Measurements from ENCODE around the gene ABCC4. TPM values are rescaled to one million over a fixed set of nuclear protein-coding genes. Genes with fewer than 3 reads are reported as not detected.

The ABCC4 gene
- polyA plus RNA-seq, 1 donor from 2014 or later, result 2.4 TPM

DNA sequence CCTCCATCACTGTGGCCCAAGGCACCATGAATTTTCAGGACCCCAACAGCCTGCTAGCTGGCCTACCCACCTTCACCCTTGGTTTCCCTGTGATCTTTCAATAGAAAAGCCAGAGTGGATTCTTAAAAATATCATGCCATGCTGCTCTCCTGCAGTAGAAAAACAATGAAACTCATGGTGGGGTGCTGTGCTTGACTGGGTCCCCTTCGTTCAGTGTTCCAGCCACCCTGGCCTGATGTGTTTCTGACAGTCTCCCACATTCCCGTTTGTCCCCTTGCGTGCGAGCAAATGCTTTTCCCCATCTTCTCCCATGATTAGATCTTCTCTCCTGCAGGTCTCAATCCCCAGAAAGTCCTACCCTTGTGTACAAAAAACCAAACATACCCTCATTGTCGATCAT, 43.2 kb downstream of the ABCC4 start:
- Histone ChIP-seq H3K79me2 (replicated peaks; ENCODE audit: insufficient read depth, low read length) (no peaks in the 10 kb centered on the region), H3K4me2 (ENCODE audit: low read length) (no peak overlapping the region), H3K9ac (ENCODE audit: low read length) (no peak overlapping the region), H3K9me2 (ENCODE audit: insufficient read depth, low read length) (no peaks in the 10 kb centered on the region), H3K9me3 (ENCODE audit: low read length) (no peaks in the 10 kb centered on the region), H3K27ac (ENCODE audit: low read length) (no peak overlapping the region), H2AFZ (ENCODE audit: low read depth, low read length) (no peak overlapping the region), H3K4me3 (ENCODE audit: low read length) (no peak overlapping the region), H3K36me3 (ENCODE audit: insufficient read depth, low read length) (no peaks in the 10 kb centered on the region), H4K20me1 (ENCODE audit: insufficient read depth) (no peaks in the 10 kb centered on the region), H3F3A (ENCODE audit: insufficient read depth, low read length, poor library complexity, severe bottlenecking) (no peaks in the 10 kb centered on the region), H3K27me3 (ENCODE audit: insufficient read depth, low read depth, low read length) (no peaks in the 10 kb centered on the region)
- TF ChIP-seq RAD21 (conservative IDR thresholded peaks at IDR 0.05) (no peak), EP300 (conservative IDR thresholded peaks at IDR 0.05; ENCODE audit: poor library complexity, severe bottlenecking) (no peak), TAF1 (IDR thresholded peaks at IDR 0.05; ENCODE audit: low read depth) (no peak), EZH2 (IDR thresholded peaks at IDR 0.05; ENCODE audit: borderline replicate concordance, insufficient read depth, low read length, poor library complexity, severe bottlenecking) (no peak), MXI1 (conservative IDR thresholded peaks at IDR 0.05; ENCODE audit: poor library complexity, severe bottlenecking) (no peak), POLR2AphosphoS5 (IDR thresholded peaks at IDR 0.05) (no peak), SMC3 (conservative IDR thresholded peaks at IDR 0.05; ENCODE audit: poor library complexity) (no peak)
- TF ChIP-seq, protein P1, sequence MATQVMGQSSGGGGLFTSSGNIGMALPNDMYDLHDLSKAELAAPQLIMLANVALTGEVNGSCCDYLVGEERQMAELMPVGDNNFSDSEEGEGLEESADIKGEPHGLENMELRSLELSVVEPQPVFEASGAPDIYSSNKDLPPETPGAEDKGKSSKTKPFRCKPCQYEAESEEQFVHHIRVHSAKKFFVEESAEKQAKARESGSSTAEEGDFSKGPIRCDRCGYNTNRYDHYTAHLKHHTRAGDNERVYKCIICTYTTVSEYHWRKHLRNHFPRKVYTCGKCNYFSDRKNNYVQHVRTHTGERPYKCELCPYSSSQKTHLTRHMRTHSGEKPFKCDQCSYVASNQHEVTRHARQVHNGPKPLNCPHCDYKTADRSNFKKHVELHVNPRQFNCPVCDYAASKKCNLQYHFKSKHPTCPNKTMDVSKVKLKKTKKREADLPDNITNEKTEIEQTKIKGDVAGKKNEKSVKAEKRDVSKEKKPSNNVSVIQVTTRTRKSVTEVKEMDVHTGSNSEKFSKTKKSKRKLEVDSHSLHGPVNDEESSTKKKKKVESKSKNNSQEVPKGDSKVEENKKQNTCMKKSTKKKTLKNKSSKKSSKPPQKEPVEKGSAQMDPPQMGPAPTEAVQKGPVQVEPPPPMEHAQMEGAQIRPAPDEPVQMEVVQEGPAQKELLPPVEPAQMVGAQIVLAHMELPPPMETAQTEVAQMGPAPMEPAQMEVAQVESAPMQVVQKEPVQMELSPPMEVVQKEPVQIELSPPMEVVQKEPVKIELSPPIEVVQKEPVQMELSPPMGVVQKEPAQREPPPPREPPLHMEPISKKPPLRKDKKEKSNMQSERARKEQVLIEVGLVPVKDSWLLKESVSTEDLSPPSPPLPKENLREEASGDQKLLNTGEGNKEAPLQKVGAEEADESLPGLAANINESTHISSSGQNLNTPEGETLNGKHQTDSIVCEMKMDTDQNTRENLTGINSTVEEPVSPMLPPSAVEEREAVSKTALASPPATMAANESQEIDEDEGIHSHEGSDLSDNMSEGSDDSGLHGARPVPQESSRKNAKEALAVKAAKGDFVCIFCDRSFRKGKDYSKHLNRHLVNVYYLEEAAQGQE (IDR thresholded peaks at IDR 0.05; ENCODE audit: borderline replicate concordance), result no peak
- TF ChIP-seq, protein P2, sequence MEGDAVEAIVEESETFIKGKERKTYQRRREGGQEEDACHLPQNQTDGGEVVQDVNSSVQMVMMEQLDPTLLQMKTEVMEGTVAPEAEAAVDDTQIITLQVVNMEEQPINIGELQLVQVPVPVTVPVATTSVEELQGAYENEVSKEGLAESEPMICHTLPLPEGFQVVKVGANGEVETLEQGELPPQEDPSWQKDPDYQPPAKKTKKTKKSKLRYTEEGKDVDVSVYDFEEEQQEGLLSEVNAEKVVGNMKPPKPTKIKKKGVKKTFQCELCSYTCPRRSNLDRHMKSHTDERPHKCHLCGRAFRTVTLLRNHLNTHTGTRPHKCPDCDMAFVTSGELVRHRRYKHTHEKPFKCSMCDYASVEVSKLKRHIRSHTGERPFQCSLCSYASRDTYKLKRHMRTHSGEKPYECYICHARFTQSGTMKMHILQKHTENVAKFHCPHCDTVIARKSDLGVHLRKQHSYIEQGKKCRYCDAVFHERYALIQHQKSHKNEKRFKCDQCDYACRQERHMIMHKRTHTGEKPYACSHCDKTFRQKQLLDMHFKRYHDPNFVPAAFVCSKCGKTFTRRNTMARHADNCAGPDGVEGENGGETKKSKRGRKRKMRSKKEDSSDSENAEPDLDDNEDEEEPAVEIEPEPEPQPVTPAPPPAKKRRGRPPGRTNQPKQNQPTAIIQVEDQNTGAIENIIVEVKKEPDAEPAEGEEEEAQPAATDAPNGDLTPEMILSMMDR (IDR thresholded peaks at IDR 0.05; ENCODE audit: poor library complexity, severe bottlenecking), result no peak

DNA sequence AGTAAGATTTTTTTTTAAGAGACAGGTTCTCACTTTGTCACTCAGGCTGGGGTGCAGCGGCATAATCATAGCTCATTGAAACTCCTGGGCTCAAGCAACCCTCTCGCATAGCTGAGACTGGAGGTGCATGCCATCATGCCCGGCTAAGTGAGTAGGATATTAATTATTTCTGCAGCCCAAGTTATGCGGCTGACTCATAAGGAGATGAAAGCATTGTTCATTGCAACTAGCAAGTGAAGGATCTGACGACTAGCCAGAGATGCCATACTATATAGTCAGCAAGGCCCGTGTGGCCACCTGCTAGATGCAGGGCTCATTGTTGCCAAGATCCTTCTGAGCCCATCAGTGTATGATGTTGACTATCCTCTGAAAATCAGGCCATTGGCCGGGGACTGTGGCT, 45.2 kb downstream of the ABCC4 start:
- H3K27me3 ChIP-seq (ENCODE audit: insufficient read depth, low read depth, low read length), result no peaks in the 10 kb centered on the region
- no peaks in the 10 kb centered on the region for H3K9me2 ChIP-seq (ENCODE audit: insufficient read depth, low read length)
- no peaks in the 10 kb centered on the region for H4K20me1 ChIP-seq (ENCODE audit: insufficient read depth)
- H2AFZ ChIP-seq (ENCODE audit: low read depth, low read length), result no peak overlapping the region
- no peak overlapping the region for H3K9ac ChIP-seq (ENCODE audit: low read length)
- no peak overlapping the region for H3K27ac ChIP-seq (ENCODE audit: low read length)
- TF ChIP-seq TAF1 (IDR thresholded peaks at IDR 0.05; ENCODE audit: low read depth) (no peak), EZH2 (IDR thresholded peaks at IDR 0.05; ENCODE audit: borderline replicate concordance, insufficient read depth, low read length, poor library complexity, severe bottlenecking) (no peak), SMC3 (conservative IDR thresholded peaks at IDR 0.05; ENCODE audit: poor library complexity) (no peak), RAD21 (conservative IDR thresholded peaks at IDR 0.05) (no peak), MXI1 (conservative IDR thresholded peaks at IDR 0.05; ENCODE audit: poor library complexity, severe bottlenecking) (no peak), EP300 (conservative IDR thresholded peaks at IDR 0.05; ENCODE audit: poor library complexity, severe bottlenecking) (no peak), POLR2AphosphoS5 (IDR thresholded peaks at IDR 0.05) (no peak)
- TF ChIP-seq, protein P2 (IDR thresholded peaks at IDR 0.05; ENCODE audit: poor library complexity, severe bottlenecking), result no peak
- TF ChIP-seq, protein P1 (IDR thresholded peaks at IDR 0.05; ENCODE audit: borderline replicate concordance), result no peak
- no peaks in the 10 kb centered on the region for H3K9me3 ChIP-seq (ENCODE audit: low read length)
- H3F3A ChIP-seq (ENCODE audit: insufficient read depth, low read length, poor library complexity, severe bottlenecking), result no peaks in the 10 kb centered on the region
- H3K4me3 ChIP-seq (ENCODE audit: low read length), result no peak overlapping the region
- no peaks in the 10 kb centered on the region for H3K79me2 ChIP-seq (replicated peaks; ENCODE audit: insufficient read depth, low read length)
- no peak overlapping the region for H3K4me2 ChIP-seq (ENCODE audit: low read length)
- no peaks in the 10 kb centered on the region for H3K36me3 ChIP-seq (ENCODE audit: insufficient read depth, low read length)

All from neural cell (in vitro differentiated cells).